GM12878 (cell line): ENCODE results near the gene DHDDS. TPM values are rescaled to one million over a fixed set of nuclear protein-coding genes. Genes with fewer than 3 reads are reported as not detected.
A peak's percentile ranks its signal among the peaks of the same experiment; 100 is the strongest.

ENCODE experiments used
- ATAC-seq: fragments of 200-7000 bp; cut with Tn5 transposase; 3 replicates; pipeline ENCODE4 v1.9.1; 2020; ENCODE audit warnings: mild to moderate bottlenecking, moderate library complexity
- BruUV-seq: library from RNA; stranded (reverse); fragments of 400-500 nt; replicated peaks from 2 replicates; lab custom pipeline; 2021; lab: Mats Ljungman, UMichigan
- CTCF ChIA-PET: fragments of 300-600 bp; sonication (Branson Sonifier 250); formaldehyde crosslinking; extraction: SDS; loops from one replicate; lab custom pipeline; 2021; ENCODE audit warnings: inconsistent platforms; lab: Yijun Ruan, JAX
- POLR2A ChIA-PET: fragments of 350-600 bp; formaldehyde crosslinking; extraction: SDS; loops from one replicate; lab custom pipeline; 2021; ENCODE audit warnings: inconsistent platforms; lab: Charles Lee
- RAD21 ChIA-PET: fragments of 300-600 bp; sonication (Branson Sonifier 250); formaldehyde crosslinking; loops from one replicate; lab custom pipeline; 2023; ENCODE audit warnings: antibody characterized with exemption; ENCODE audit not compliant: unreplicated experiment; lab: Charles Lee
- SMC1A ChIA-PET: fragments of 300-600 bp; sonication (Branson Sonifier 250); formaldehyde crosslinking; loops from one replicate; lab custom pipeline; 2023; ENCODE audit not compliant: unreplicated experiment, uncharacterized antibody; lab: Charles Lee
- DNase-seq: peaks from one replicate; pipeline ENCODE4 v3.0.0-alpha.2; 2011; ENCODE audit warnings: low read depth, low spot score
- FAIRE-seq: peaks from 3 replicates; lab custom pipeline; 2011; peaks lifted over from hg19 to GRCh38; lab: Jason Lieb, UNC
- H2AFZ ChIP-seq: 2 replicates; pipeline ENCODE4 v1.6.0; 2011; ENCODE audit warnings: low read depth, low read length, control low read depth; ENCODE audit not compliant: control insufficient read depth
- H3K27ac ChIP-seq: 2 replicates; pipeline ENCODE4 v1.5.1; 2011; ENCODE audit warnings: control low read depth; ENCODE audit not compliant: control insufficient read depth, insufficient read depth
- H3K27me3 ChIP-seq, 2 experiments: replicated peaks in 1 of 2; 2 replicates each; pipeline versions ENCODE4 v1.6.0 to v1.6.1; 2011; ENCODE audit warnings: low read length in 1 of 2; ENCODE audit not compliant: control insufficient read depth in 2 of 2, insufficient read depth in 2 of 2
- H3K36me3 ChIP-seq, 2 experiments: 2 replicates each; pipeline ENCODE4 v1.5.1; 2011; ENCODE audit warnings: low read length in 1 of 2; ENCODE audit not compliant: control insufficient read depth in 2 of 2, insufficient read depth in 2 of 2
- H3K4me1 ChIP-seq: 2 replicates; pipeline ENCODE4 v1.6.1; 2011; ENCODE audit warnings: mild to moderate bottlenecking, low read length, moderate library complexity, mixed read lengths; ENCODE audit not compliant: control insufficient read depth, insufficient read depth
- H3K4me2 ChIP-seq: 2 replicates; pipeline ENCODE4 v1.6.0; 2011; ENCODE audit warnings: control low read depth; ENCODE audit not compliant: control insufficient read depth, insufficient read depth
- H3K4me3 ChIP-seq: fragments of 200-600 bp; sonication (generic); 2 replicates; pipeline ENCODE4 v1.5.1; 2016
- H3K79me2 ChIP-seq: 2 replicates; pipeline ENCODE4 v1.6.0; 2011; ENCODE audit warnings: low read length; ENCODE audit not compliant: control insufficient read depth, insufficient read depth
- H3K9ac ChIP-seq: 2 replicates; pipeline ENCODE4 v1.8.0; 2011; ENCODE audit warnings: low read length, control low read depth, mixed read lengths; ENCODE audit not compliant: control insufficient read depth, insufficient read depth
- H3K9me3 ChIP-seq: replicated peaks from 3 replicates; pipeline ENCODE4 v1.5.1; 2011; ENCODE audit warnings: mild to moderate bottlenecking, low read length; ENCODE audit not compliant: control insufficient read depth, insufficient read depth
- H4K20me1 ChIP-seq: 2 replicates; pipeline ENCODE4 v1.6.0; 2011; ENCODE audit not compliant: control insufficient read depth, insufficient read depth
- PAX8 ChIP-seq: fragments of 450-650 bp; IDR thresholded peaks from 2 replicates; pipeline ENCODE4 v1.6.1; 2017; ENCODE audit warnings: mild to moderate bottlenecking, moderate library complexity
- POLR2A ChIP-seq: IDR thresholded peaks from 2 replicates; pipeline ENCODE4 v1.6.1; 2011; ENCODE audit warnings: low read depth, mild to moderate bottlenecking, low read length
- POLR2AphosphoS2 ChIP-seq: IDR thresholded peaks from 2 replicates; pipeline ENCODE4 v1.6.1; 2011; ENCODE audit warnings: low read depth, mild to moderate bottlenecking, low read length, improper control_type of control experiment, moderate library complexity
- WGBS: methylation state at CpG from one replicate; pipeline ENCODE4 v1.1.6; 2016; ENCODE audit warnings: low lambda C conversion rate; ENCODE audit not compliant: insufficient replicate concordance, insufficient coverage; ENCODE audit errors: missing lambda C conversion rate; 5-methylcytosine and 5-hydroxymethylcytosine counted together
- in situ Hi-C: fragments of 300-500 bp; cut with MboI; formaldehyde crosslinking; loops from 9 replicates; pipeline ENCODE4 v1.14.3; 2018; ENCODE audit warnings: mixed read lengths
- intact Hi-C: fragments of 100-400 bp; cut with micrococcal nuclease; formaldehyde crosslinking; loops from one replicate; pipeline ENCODE4 v1.14.2; 2022; ENCODE audit not compliant: unreplicated experiment
- polyA plus RNA-seq, 11 experiments: library from polyadenylated mRNA; depleted of rRNA in 4 of 11; unstranded in 6 of 11; stranded (reverse) in 5 of 11; fragments of >200 nt; fragmentation: Nextera tagmentation in 4 of 11; fragmentation: Illumina TruSeq in 1 of 11; extraction: Ambion mirVana in 4 of 11; extraction: Trizol in 1 of 11; gene quantifications; 1 replicate in 1 of 11; 2 replicates in 10 of 11; pipeline versions ENCODE4 v1.2.1 to v1.2.3, GENCODE V29; 2011 to 2016; ENCODE audit warnings: inconsistent platforms in 2 of 11, missing spikeins in 2 of 11, low read depth in 1 of 11
- total RNA-seq, 4 experiments: library from RNA; depleted of rRNA in 3 of 4; stranded (reverse); fragments of >200 nt in 3 of 4; fragmentation: Illumina TruSeq in 1 of 4; extraction: Trizol in 1 of 4; gene quantifications; 2 replicates each; pipeline versions ENCODE4 v1.2.1 to v1.2.3, GENCODE V29; 2013 to 2021

DHDDS gene
- total and polyA plus RNA-seq, 10 of the 15 experiments (the other 5 are each of a cell fraction or from before 2014, with no cell fraction given) = 22.7 to 47.5 (median 36.4) TPM

GRCh38 chr1:26470878-26471497 is 38.9 kb downstream of the DHDDS start:
- FAIRE-seq (no peak), ATAC-seq (no peak), DNase-seq (no peak)
- SMC1A ChIA-PET = interaction anchor here (0.6 to 1.2 kb wide), 4 partner anchors 29 to 366 kb away, joined by 3 read pairs; no protein-coding TSS in a partner anchor
- peak overlapping the region; percentile 84 for H3K4me3 ChIP-seq
- intact Hi-C loops = no loop called here
- H3K9me3 ChIP-seq = no peaks in the 10 kb centered on the region
- CTCF ChIA-PET = interaction anchor here (0.6 to 3.6 kb wide), 25 partner anchors 8 to 1140 kb away, joined by 3 to 23 read pairs (median 4); partner anchors contain the start of genes CD52 and DHDDS
- peak overlapping the region; percentile 83 for H3K9ac ChIP-seq
- peaks cover 25% of the 10 kb centered on the region for H3K79me2 ChIP-seq
- no peaks in the 10 kb centered on the region; the same call in 1 of the 2 replicates for H4K20me1 ChIP-seq
- H3K4me1 ChIP-seq = peaks cover 19% of the 10 kb centered on the region
- H3K36me3 ChIP-seq = peaks cover 8 to 29% of the 10 kb centered on the region in 2 experiments
- in situ Hi-C loops = no loop called here
- no peak overlapping the region for H2AFZ ChIP-seq
- BruUV-seq = no TSS peak
- RAD21 ChIA-PET = interaction anchor here (0.6 to 2.8 kb wide), 3 partner anchors 30 to 54 kb away, joined by 3 to 12 read pairs (median 3); no protein-coding TSS in a partner anchor
- H3K4me2 ChIP-seq = peak overlapping the region; percentile 98
- no peaks in the 10 kb centered on the region for H3K27me3 ChIP-seq
- H3K27ac ChIP-seq = no peak overlapping the region; the same call in 1 of the 2 replicates
- POLR2A ChIA-PET = interaction anchor here (0.6 to 4.5 kb wide), 6 partner anchors 9 to 153 kb away, joined by 3 to 24 read pairs (median 4); partner anchors contain the start of genes CD52 and DHDDS
- WGBS = 65% methylated on average over 14 of the region's 14 CpGs
- TF ChIP-seq POLR2A (0 out of 2 replicates have a peak, but pooled peaks have one; percentile 7), PAX8 (no peak), POLR2AphosphoS2 (peak; percentile 2; the same call in 1 of the 2 replicates)
- TF ChIP-seq, all 136 proteins: peak for 2
